ENCODE measurements around the gene GARNL3.

Gene GARNL3

DNA sequence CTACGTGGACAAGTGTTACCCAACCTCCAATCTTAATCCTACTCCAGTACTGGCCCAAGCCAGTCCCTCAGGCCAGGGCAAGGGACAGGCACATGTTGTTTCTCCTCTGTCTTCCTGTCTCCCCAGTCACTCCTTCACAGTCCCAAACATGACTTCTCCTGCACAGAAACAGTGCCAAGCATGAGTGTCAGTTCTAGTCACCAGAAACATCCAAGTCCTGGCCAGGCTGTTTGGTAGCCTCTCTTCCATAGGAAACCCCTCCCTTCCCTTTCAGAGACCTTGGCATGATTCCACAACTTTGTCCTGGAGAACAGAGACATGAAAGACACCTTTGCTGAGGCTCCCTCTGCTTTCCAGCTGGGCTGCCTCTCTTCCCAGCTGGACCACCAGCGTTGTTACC is 76.1 kb downstream of the GARNL3 start:
- Histone ChIP-seq H4K20me1 (ENCODE audit: insufficient read depth, low read length, poor library complexity, severe bottlenecking) (no peaks in the 10 kb centered on the region), H3K4me1 (ENCODE audit: insufficient read depth, low read length, poor library complexity, severe bottlenecking) (no peaks in the 10 kb centered on the region), H3K4me3 (ENCODE audit: low read length, poor library complexity, severe bottlenecking) (no peak overlapping the region), H2AFZ (ENCODE audit: low read length) (no peak overlapping the region), H3K36me3 (ENCODE audit: insufficient read depth, low read length) (no peaks in the 10 kb centered on the region), H3K4me2 (ENCODE audit: low read depth, low read length, poor library complexity, severe bottlenecking) (no peak overlapping the region), H3K79me2 (ENCODE audit: insufficient read depth, low read length) (no peaks in the 10 kb centered on the region), H3K27me3 (ENCODE audit: insufficient read depth, low read length, poor library complexity, severe bottlenecking) (peaks cover 6% of the 10 kb centered on the region), H3K9me3 (ENCODE audit: insufficient read depth, low read depth, low read length) (no peaks in the 10 kb centered on the region), H3F3A (ENCODE audit: low read depth) (no peaks in the 10 kb centered on the region), H3K9me2 (replicated peaks; ENCODE audit: low read depth, low read length) (no peaks in the 10 kb centered on the region), H3K9ac (ENCODE audit: low read depth, low read length, poor library complexity, severe bottlenecking) (no peak overlapping the region)
- TF ChIP-seq CTCF (conservative IDR thresholded peaks at IDR 0.05; ENCODE audit: low read length) (no peak), EZH2phosphoT487 (IDR thresholded peaks at IDR 0.05; ENCODE audit: borderline replicate concordance) (no peak)

GRCh38 chr9:127341152-127341551 is 76.6 kb downstream of the GARNL3 start:
- H3K4me2 ChIP-seq (ENCODE audit: low read depth, low read length, poor library complexity, severe bottlenecking) = no peak overlapping the region
- H3K36me3 ChIP-seq (ENCODE audit: insufficient read depth, low read length) = no peaks in the 10 kb centered on the region
- no peak overlapping the region for H2AFZ ChIP-seq (ENCODE audit: low read length)
- H3K9ac ChIP-seq (ENCODE audit: low read depth, low read length, poor library complexity, severe bottlenecking) = no peak overlapping the region
- peaks cover 6% of the 10 kb centered on the region for H3K27me3 ChIP-seq (ENCODE audit: insufficient read depth, low read length, poor library complexity, severe bottlenecking)
- H3K4me1 ChIP-seq (ENCODE audit: insufficient read depth, low read length, poor library complexity, severe bottlenecking) = no peaks in the 10 kb centered on the region
- no peaks in the 10 kb centered on the region for H3K9me3 ChIP-seq (ENCODE audit: insufficient read depth, low read depth, low read length)
- no peaks in the 10 kb centered on the region for H4K20me1 ChIP-seq (ENCODE audit: insufficient read depth, low read length, poor library complexity, severe bottlenecking)
- H3K79me2 ChIP-seq (ENCODE audit: insufficient read depth, low read length) = no peaks in the 10 kb centered on the region
- H3K4me3 ChIP-seq (ENCODE audit: low read length, poor library complexity, severe bottlenecking) = no peak overlapping the region
- TF ChIP-seq EZH2phosphoT487 (IDR thresholded peaks at IDR 0.05; ENCODE audit: borderline replicate concordance) = no peak
- TF ChIP-seq CTCF (conservative IDR thresholded peaks at IDR 0.05; ENCODE audit: low read length) = no peak
- H3F3A ChIP-seq (ENCODE audit: low read depth) = no peaks in the 10 kb centered on the region
- H3K9me2 ChIP-seq (replicated peaks; ENCODE audit: low read depth, low read length) = no peaks in the 10 kb centered on the region

- TF ChIP-seq CTCF (conservative IDR thresholded peaks at IDR 0.05; ENCODE audit: low read length) = no peak
- no peak for TF ChIP-seq EZH2phosphoT487 (IDR thresholded peaks at IDR 0.05; ENCODE audit: borderline replicate concordance)
- H4K20me1 ChIP-seq (ENCODE audit: insufficient read depth, low read length, poor library complexity, severe bottlenecking) = no peaks in the 10 kb centered on the region
- no peaks in the 10 kb centered on the region for H3K4me1 ChIP-seq (ENCODE audit: insufficient read depth, low read length, poor library complexity, severe bottlenecking)
- H3K4me2 ChIP-seq (ENCODE audit: low read depth, low read length, poor library complexity, severe bottlenecking) = no peak overlapping the region
- no peak overlapping the region for H3K4me3 ChIP-seq (ENCODE audit: low read length, poor library complexity, severe bottlenecking)
- H2AFZ ChIP-seq (ENCODE audit: low read length) = no peak overlapping the region
- H3K9ac ChIP-seq (ENCODE audit: low read depth, low read length, poor library complexity, severe bottlenecking) = no peak overlapping the region
- no peaks in the 10 kb centered on the region for H3K9me3 ChIP-seq (ENCODE audit: insufficient read depth, low read depth, low read length)
- no peaks in the 10 kb centered on the region for H3K79me2 ChIP-seq (ENCODE audit: insufficient read depth, low read length)
- no peaks in the 10 kb centered on the region for H3K27me3 ChIP-seq (ENCODE audit: insufficient read depth, low read length, poor library complexity, severe bottlenecking)
- no peaks in the 10 kb centered on the region for H3K9me2 ChIP-seq (replicated peaks; ENCODE audit: low read depth, low read length)
- H3F3A ChIP-seq (ENCODE audit: low read depth) = no peaks in the 10 kb centered on the region
- no peaks in the 10 kb centered on the region for H3K36me3 ChIP-seq (ENCODE audit: insufficient read depth, low read length)
Measured at GRCh38 chr9:127344368-127345000, 79.9 kb downstream of the GARNL3 start.

Measured in Loucy (cell line).